SH-SY5Y (cell line): ENCODE measurements around the gene NME7.

Experiments used
- GATA2 ChIP-seq: IDR thresholded peaks from 2 replicates; pipeline ENCODE4 v1.6.1; 2011; ENCODE audit warnings: mild to moderate bottlenecking, low read depth, low read length
- GATA3 ChIP-seq: IDR thresholded peaks from 2 replicates; pipeline ENCODE4 v1.6.1; 2011; ENCODE audit warnings: low read depth, mild to moderate bottlenecking, low read length, moderate library complexity

- no peak for TF ChIP-seq GATA2
- no peak for TF ChIP-seq GATA3
Measured at GRCh38 chr1:169111472-169111871, 256.1 kb downstream of the NME7 start.
